Trophoblast cell (in vitro differentiated cells and primary cell): ENCODE data around the gene RIN3.
A peak's percentile ranks its signal among the peaks of the same experiment; 100 is the strongest.

Experiments
- DNase-seq, 2 donors: peaks; one replicate each; pipeline ENCODE4 v3.0.0-alpha.2; 2016
- H2AFZ ChIP-seq: 2 replicates; pipeline ENCODE4 v1.6.1; 2013; ENCODE audit warnings: low read length, moderate library complexity, mild to moderate bottlenecking; ENCODE audit not compliant: insufficient read depth, poor library complexity
- H2AK5ac ChIP-seq: 2 replicates; pipeline ENCODE4 v1.6.1; 2013; ENCODE audit warnings: mild to moderate bottlenecking, low read length
- H2BK120ac ChIP-seq: 2 replicates; pipeline ENCODE4 v1.6.1; 2013; ENCODE audit warnings: low read length, mild to moderate bottlenecking, moderate library complexity; ENCODE audit not compliant: insufficient read depth, poor library complexity
- H2BK12ac ChIP-seq: 2 replicates; pipeline ENCODE4 v1.6.1; 2013; ENCODE audit warnings: mild to moderate bottlenecking, low read length, moderate library complexity
- H2BK5ac ChIP-seq: 2 replicates; pipeline ENCODE4 v1.6.1; 2013; ENCODE audit warnings: low read length, low read depth, moderate library complexity, mild to moderate bottlenecking; ENCODE audit not compliant: poor library complexity
- H3K14ac ChIP-seq: 2 replicates; pipeline ENCODE4 v1.6.1; 2013; ENCODE audit warnings: mild to moderate bottlenecking, low read length
- H3K18ac ChIP-seq: 2 replicates; pipeline ENCODE4 v1.6.1; 2013; ENCODE audit warnings: mild to moderate bottlenecking, low read length
- H3K23ac ChIP-seq: 2 replicates; pipeline ENCODE4 v1.6.1; 2013; ENCODE audit warnings: low read length
- H3K27ac ChIP-seq: 2 replicates; pipeline ENCODE4 v1.5.1; 2013; ENCODE audit warnings: low read depth, mild to moderate bottlenecking, inconsistent platforms, low read length, moderate library complexity
- H3K27me3 ChIP-seq: 2 replicates; pipeline ENCODE4 v1.6.1; 2013; ENCODE audit warnings: inconsistent platforms, mild to moderate bottlenecking, low read length, moderate library complexity; ENCODE audit not compliant: insufficient read depth
- H3K36me3 ChIP-seq, 2 experiments: 1 replicate in 1 of 2; 2 replicates in 1 of 2; pipeline ENCODE4 v1.6.1; 2013; ENCODE audit warnings: low read length in 2 of 2, mild to moderate bottlenecking in 2 of 2, moderate library complexity in 1 of 2; ENCODE audit not compliant: insufficient read depth in 2 of 2, control insufficient read depth in 1 of 2
- H3K4ac ChIP-seq: 2 replicates; pipeline ENCODE4 v1.6.1; 2013; ENCODE audit warnings: low read depth, mild to moderate bottlenecking, low read length, moderate library complexity
- H3K4me1 ChIP-seq, 2 experiments: 1 replicate in 1 of 2; 2 replicates in 1 of 2; pipeline ENCODE4 v1.6.1; 2013; ENCODE audit warnings: low read length in 2 of 2, mild to moderate bottlenecking in 2 of 2, moderate library complexity in 1 of 2; ENCODE audit not compliant: insufficient read depth in 2 of 2, control insufficient read depth in 1 of 2
- H3K4me2 ChIP-seq: 2 replicates; pipeline ENCODE4 v1.6.1; 2013; ENCODE audit warnings: inconsistent platforms, mild to moderate bottlenecking, low read length, moderate library complexity
- H3K4me3 ChIP-seq: 2 replicates; pipeline ENCODE4 v1.5.1; 2013; ENCODE audit warnings: mild to moderate bottlenecking, low read depth, low read length, inconsistent platforms
- H3K79me1 ChIP-seq: one replicate; pipeline ENCODE4 v1.6.1; 2013; ENCODE audit warnings: low read length
- H3K79me2 ChIP-seq: 2 replicates; pipeline ENCODE4 v1.6.1; 2013; ENCODE audit warnings: low read length, mild to moderate bottlenecking; ENCODE audit not compliant: control insufficient read depth, insufficient read depth, poor library complexity
- H3K9ac ChIP-seq: 2 replicates; pipeline ENCODE4 v1.6.1; 2013; ENCODE audit warnings: mild to moderate bottlenecking, low read length
- H3K9me3 ChIP-seq: 2 replicates; pipeline ENCODE4 v1.6.1; 2013; ENCODE audit warnings: low read depth, mild to moderate bottlenecking, control low read depth, inconsistent platforms, low read length; ENCODE audit not compliant: insufficient read depth
- H4K12ac ChIP-seq: 2 replicates; pipeline ENCODE4 v1.6.1; 2013; ENCODE audit warnings: low read depth, mild to moderate bottlenecking, low read length, moderate library complexity
- H4K8ac ChIP-seq: 2 replicates; pipeline ENCODE4 v1.6.1; 2013; ENCODE audit warnings: low read depth, mild to moderate bottlenecking, low read length, moderate library complexity
- H4K91ac ChIP-seq: one replicate; pipeline ENCODE4 v1.6.1; 2013; ENCODE audit warnings: low read depth, mild to moderate bottlenecking, low read length, moderate library complexity
- WGBS: extraction: QIAGEN DNeasy Blood & Tissue Kit; methylation state at CpG from one replicate; pipeline ENCODE4 v1.1.7; 2013; ENCODE audit warnings: missing lambda C conversion rate; ENCODE audit not compliant: insufficient read length, insufficient coverage; ENCODE audit errors: extremely low coverage; 5-methylcytosine and 5-hydroxymethylcytosine counted together

Gene RIN3

DNA sequence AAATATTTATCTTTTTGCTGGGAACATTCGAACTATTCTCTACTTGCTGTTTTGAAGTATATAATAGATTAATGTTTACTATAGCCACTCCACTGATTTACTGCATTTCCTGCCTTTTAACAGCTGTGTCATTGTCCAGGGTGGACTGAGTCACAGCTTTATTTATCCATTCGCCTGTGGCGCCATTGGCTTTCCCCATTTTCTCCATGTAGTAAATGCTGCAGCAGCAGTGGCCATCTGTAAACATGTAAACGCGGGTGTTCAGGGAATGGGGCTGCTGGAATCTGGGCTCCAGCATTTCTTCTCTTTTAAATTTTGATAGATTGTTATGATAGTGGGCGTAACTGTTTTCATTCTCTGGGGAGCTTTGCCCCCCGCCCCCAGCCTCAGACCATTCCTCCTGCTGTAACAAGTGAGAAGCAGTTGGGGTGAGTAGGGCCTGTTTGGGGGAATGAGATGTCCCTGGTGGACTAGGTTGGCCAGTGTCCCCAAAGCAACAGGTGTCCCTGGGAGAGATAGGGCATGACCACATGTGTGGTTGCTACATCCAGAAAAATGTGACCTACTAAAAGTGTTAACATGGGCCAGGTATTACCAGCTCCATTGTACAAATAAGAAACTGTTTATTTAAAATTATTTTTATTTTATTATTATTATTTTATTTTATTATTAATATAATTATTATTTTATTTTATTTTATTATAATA, 32.9 kb downstream of the RIN3 start:
- Histone ChIP-seq H3K79me1 (peaks cover 6% of the 10 kb centered on the region), H2BK12ac (no peak overlapping the region), H3K27me3 (no peaks in the 10 kb centered on the region), H2BK5ac (no peak overlapping the region), H2BK120ac (no peak overlapping the region), H3K4me3 (no peak overlapping the region), H3K79me2 (no peaks in the 10 kb centered on the region), H3K27ac (no peak overlapping the region), H3K23ac (no peak overlapping the region), H3K9ac (no peak overlapping the region), H3K4me2 (no peak overlapping the region), H3K18ac (no peak overlapping the region), H4K12ac (no peak overlapping the region), H3K14ac (no peak overlapping the region), H3K36me3 (no peaks in the 10 kb centered on the region), H3K4me1 (peaks cover 6 to 15% of the 10 kb centered on the region in 2 experiments), H3K9me3 (no peaks in the 10 kb centered on the region), H4K8ac (no peak overlapping the region), H2AK5ac (no peak overlapping the region), H4K91ac (no peak overlapping the region), H3K4ac (no peak overlapping the region), H2AFZ (no peak overlapping the region)
- DNase-seq: no peak
- WGBS: no CpG with 5 or more reads among the region's 7 CpGs

DNA sequence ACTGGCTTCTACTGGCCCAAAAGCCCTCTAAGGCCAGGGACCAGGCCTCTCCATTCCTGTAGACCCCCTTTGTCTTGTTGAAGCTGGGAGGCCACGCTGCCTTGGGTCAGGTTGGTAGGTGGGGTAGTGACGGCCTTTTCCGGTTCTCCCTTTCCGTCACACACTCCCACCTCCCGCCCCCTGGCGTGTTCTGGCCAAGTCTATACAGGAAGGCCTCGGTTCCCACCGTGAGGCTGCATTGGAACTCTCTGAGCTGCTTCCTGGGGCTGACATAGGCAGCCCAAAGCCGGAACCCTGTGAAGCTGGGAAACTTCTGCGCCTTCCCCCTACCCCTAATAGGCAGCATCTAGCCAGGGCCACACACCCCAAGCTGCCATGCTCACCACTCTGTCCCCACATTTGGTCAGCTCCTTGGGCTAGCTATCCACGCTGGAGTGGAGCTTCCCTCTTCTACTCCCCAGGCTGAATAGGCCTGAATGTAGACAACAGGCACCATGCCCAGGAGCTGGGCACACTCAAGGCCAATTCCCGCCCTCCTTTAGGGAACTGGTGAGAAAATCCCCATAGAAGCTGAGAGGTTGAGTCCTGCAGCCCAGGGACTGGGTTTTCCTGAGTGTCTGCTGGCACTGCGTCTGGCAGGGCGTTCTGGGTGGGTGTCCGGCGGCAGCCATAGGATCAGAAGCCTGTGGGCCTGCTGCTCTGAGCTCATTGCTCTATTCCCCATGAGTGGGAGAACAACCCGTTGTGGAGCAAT, 35.7 kb downstream of the RIN3 start:
- Histone ChIP-seq H2AFZ (no peak overlapping the region), H3K36me3 (no peaks in the 10 kb centered on the region), H4K12ac (no peak overlapping the region), H3K4me3 (no peak overlapping the region), H3K79me1 (peaks cover 6% of the 10 kb centered on the region), H4K91ac (no peak overlapping the region), H3K4me2 (no peak overlapping the region), H3K4ac (no peak overlapping the region), H3K27me3 (no peaks in the 10 kb centered on the region), H3K27ac (no peak overlapping the region), H4K8ac (no peak overlapping the region), H3K9me3 (no peaks in the 10 kb centered on the region), H3K9ac (no peak overlapping the region), H2AK5ac (no peak overlapping the region), H3K14ac (no peak overlapping the region), H3K23ac (no peak overlapping the region), H3K18ac (no peak overlapping the region), H3K79me2 (peaks cover 2% of the 10 kb centered on the region), H2BK12ac (no peak overlapping the region), H2BK5ac (no peak overlapping the region), H2BK120ac (no peak overlapping the region), H3K4me1 (peaks cover 5 to 9% of the 10 kb centered on the region in 2 experiments)
- no CpG with 5 or more reads among the region's 17 CpGs for WGBS
- no peak for DNase-seq

DNA sequence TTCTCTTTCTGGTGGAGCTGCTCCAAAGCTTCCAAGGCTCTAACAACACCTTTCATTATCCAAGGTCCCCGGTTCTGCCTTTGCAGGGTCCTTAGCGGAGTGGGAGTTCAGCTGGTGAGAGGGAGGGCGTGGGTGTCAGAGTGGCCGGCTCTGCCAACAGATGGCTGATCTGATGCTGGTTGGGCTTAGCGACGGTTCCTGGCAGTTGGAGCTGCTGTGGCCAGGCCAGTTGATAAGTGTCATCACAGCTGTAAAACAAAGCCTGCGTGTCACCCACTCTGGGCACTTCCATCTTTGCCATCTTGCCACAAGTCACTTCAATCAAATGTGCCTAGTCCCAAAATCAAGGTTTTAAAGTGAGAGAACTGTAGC, 36.3 kb downstream of the RIN3 start:
- Histone ChIP-seq H3K4me3 (no peak overlapping the region), H3K23ac (no peak overlapping the region), H3K79me2 (peaks cover 2% of the 10 kb centered on the region), H3K14ac (no peak overlapping the region), H3K4me2 (no peak overlapping the region), H3K27me3 (no peaks in the 10 kb centered on the region), H4K12ac (no peak overlapping the region), H2AK5ac (no peak overlapping the region), H3K27ac (no peak overlapping the region), H2AFZ (no peak overlapping the region), H2BK120ac (no peak overlapping the region), H4K91ac (no peak overlapping the region), H2BK5ac (no peak overlapping the region), H3K4ac (no peak overlapping the region), H3K36me3 (no peaks in the 10 kb centered on the region), H3K9me3 (no peaks in the 10 kb centered on the region), H4K8ac (no peak overlapping the region), H2BK12ac (no peak overlapping the region), H3K18ac (no peak overlapping the region), H3K9ac (no peak overlapping the region), H3K79me1 (peaks cover 5% of the 10 kb centered on the region), H3K4me1 (peaks cover 5 to 8% of the 10 kb centered on the region in 2 experiments)
- DNase-seq: no peak
- WGBS: no CpG with 5 or more reads among the region's 7 CpGs

DNA sequence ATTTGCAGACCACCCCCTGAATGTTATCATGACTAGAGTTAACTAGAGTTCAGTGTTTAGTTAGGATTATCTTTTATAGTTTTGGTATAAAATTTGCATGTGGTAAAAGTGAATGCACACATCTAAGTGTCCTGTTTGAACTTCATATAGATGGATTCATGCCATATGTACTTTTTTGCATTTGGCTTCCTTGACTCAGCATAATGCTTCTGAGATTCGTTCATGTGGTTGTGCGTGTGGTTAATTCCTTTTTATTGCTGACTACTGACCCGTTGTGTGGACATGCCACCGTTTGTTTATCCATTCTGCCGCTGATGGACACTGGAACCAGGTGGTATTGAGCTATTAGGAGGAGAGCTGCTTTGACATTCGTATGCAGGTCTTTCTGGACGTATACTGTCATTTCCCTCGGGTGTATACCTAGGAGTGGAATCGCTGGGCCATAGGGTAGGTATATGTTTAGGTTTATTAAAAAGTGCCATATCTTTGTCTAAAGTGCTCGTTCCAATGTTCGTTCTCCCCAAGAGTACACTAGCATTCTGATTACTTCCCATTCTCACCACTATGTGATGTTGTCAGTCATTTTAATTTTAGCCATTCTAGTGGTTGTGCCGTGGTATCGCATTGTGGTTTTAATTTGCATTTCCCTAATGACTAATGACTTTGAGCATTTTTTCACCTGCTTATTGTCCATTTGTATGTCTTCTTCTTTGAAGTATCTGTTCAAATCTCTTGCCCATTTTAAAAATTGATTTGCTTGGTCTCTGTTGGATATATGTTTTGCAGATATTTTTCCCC, 37.7 kb downstream of the RIN3 start:
- Histone ChIP-seq H4K91ac (no peak overlapping the region), H3K79me1 (peaks cover 5% of the 10 kb centered on the region), H2AFZ (no peak overlapping the region), H3K27ac (peak overlapping the region; percentile 8), H3K27me3 (no peaks in the 10 kb centered on the region), H3K4me3 (no peak overlapping the region), H3K4me2 (no peak overlapping the region), H3K9me3 (no peaks in the 10 kb centered on the region), H2BK12ac (no peak overlapping the region), H2BK120ac (no peak overlapping the region), H3K9ac (no peak overlapping the region), H4K8ac (no peak overlapping the region), H3K23ac (no peak overlapping the region), H3K14ac (no peak overlapping the region), H3K4ac (no peak overlapping the region), H3K4me1 (peaks cover 5 to 8% of the 10 kb centered on the region in 2 experiments), H3K79me2 (peaks cover 2% of the 10 kb centered on the region), H3K36me3 (peaks cover 0 to 3% of the 10 kb centered on the region in 2 experiments), H4K12ac (no peak overlapping the region), H2AK5ac (no peak overlapping the region), H2BK5ac (no peak overlapping the region), H3K18ac (no peak overlapping the region)
- no peak for DNase-seq
- no CpG with 5 or more reads among the region's 13 CpGs for WGBS
